VCaP (cell line): ENCODE data around the gene HPSE.
A peak's percentile ranks its signal among the peaks of the same experiment; 100 is the strongest.
"Not testable (repeated sequence)": the region's sequence is repeated elsewhere in the genome, so short reads cannot be mapped to it uniquely, and the experiment has no call there.

ENCODE experiments used
- H3K27ac ChIP-seq: fragments of 450-650 bp; 2 replicates; pipeline ENCODE4 v1.5.1; 2017
- CTCF ChIP-seq: fragments of 450-650 bp; conservative IDR thresholded peaks from 2 replicates; pipeline ENCODE4 v1.5.1; 2017; ENCODE audit warnings: mild to moderate bottlenecking, moderate library complexity

HPSE gene

GRCh38 chr4:83293305-83294046 is 41.2 kb downstream of the HPSE start:
- no peak for TF ChIP-seq CTCF
- H3K27ac ChIP-seq: no peak overlapping the region

- not testable (repeated sequence) for H3K27ac ChIP-seq
Observed at GRCh38 chr4:83290059-83290774, 44.4 kb downstream of the HPSE start.

- H3K27ac ChIP-seq: not testable (repeated sequence)
Observed at GRCh38 chr4:83288381-83288780, 46.3 kb downstream of the HPSE start.

- peak overlapping the region; percentile 87 for H3K27ac ChIP-seq
- no peak for TF ChIP-seq CTCF
Observed at GRCh38 chr4:83285055-83285407, 49.6 kb downstream of the HPSE start.

GRCh38 chr4:83284193-83285054 is 50.2 kb downstream of the HPSE start, which contains the start of gene COQ2:
Gene COQ2 (minus strand): TSS chr4:83284798. CDS start chr4:83284764, 34 bp downstream.
- TF ChIP-seq CTCF: peak; percentile 56
- peak within 1 kb of the TSS; percentile 87 for H3K27ac ChIP-seq

GRCh38 chr4:83283181-83283580 is 51.5 kb downstream of the HPSE start:
- TF ChIP-seq CTCF: no peak
- no peak overlapping the region for H3K27ac ChIP-seq

GRCh38 chr4:83282049-83282535 is 52.6 kb downstream of the HPSE start:
- H3K27ac ChIP-seq: no peak overlapping the region
- peak; percentile 88 for TF ChIP-seq CTCF

GRCh38 chr4:83281307-83281706 is 53.3 kb downstream of the HPSE start:
- no peak for TF ChIP-seq CTCF
- no peak overlapping the region for H3K27ac ChIP-seq
